Measurements from ENCODE around the gene CROCC2. TPM values are rescaled to one million over a fixed set of nuclear protein-coding genes. Genes with fewer than 3 reads are reported as not detected.
A peak's percentile ranks its signal among the peaks of the same experiment; 100 is the strongest.

Gene CROCC2
- polyA plus RNA-seq, 4 donors: 0.13 to 0.18 TPM; not detected in 2

DNA sequence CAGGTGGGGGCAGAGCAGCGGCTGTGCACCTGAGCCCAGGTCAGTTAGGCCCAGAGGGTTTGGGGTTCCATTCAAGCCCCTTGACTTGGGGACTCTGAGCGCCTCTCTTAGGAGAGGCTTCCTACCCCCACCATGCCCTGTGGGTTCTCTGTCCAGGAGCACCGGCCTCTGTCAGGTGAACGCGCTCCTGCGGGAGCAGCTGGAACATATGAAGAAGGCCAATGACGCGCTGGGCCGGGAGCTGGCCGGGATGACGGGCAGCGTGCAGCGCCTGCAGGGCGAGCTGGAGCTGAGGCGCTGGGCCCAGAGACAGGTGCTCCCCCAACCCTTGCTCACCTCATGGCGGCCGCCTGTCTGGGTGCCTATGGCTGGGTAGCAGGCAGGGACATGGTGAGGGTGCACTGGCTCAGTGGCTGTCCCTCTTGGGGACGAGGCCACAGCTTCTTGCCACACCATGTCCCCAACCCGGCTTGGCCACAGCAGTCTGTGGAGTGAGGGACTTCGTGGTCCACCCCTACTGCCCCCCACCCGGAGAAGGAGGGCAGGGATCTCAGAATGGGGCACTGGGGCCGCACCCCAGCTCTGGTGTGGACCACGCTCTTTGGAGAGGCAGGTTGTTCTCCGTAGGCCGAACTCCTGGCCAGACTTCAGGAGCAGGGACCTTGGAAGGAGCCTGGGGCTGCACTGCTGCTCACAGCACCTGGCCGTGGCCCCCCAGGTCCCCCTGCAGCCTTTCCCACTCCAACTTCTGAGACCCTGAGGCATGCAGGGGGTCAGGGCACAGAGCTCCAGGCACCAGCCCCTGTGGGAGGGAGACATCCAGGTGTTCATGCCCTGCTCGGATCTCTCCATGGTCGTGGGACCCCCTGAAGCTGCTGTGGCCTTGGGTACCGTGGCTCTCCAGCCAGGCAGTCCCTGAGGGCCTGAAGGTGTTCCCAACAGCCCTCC lies 19.7 kb downstream of the CROCC2 start:
- Histone ChIP-seq H3K9me3 (ENCODE audit: control insufficient read depth in 2 of 2, insufficient read depth in 1 of 2, low read depth in 1 of 2, low read length in 1 of 2) (no peaks in the 10 kb centered on the region), H3K27ac (ENCODE audit: low read depth in 1 of 3, low read length in 2 of 3) (no peak overlapping the region), H3K36me3 (ENCODE audit: control insufficient read depth in 3 of 3, insufficient read depth in 2 of 3, low read depth in 1 of 3, low read length in 3 of 3) (no peaks in the 10 kb centered on the region), H3K4me3 (ENCODE audit: low read depth in 1 of 3, low read length in 3 of 3) (no peak overlapping the region), H3K4me1 (ENCODE audit: control insufficient read depth in 3 of 3, insufficient read depth in 2 of 3, low read depth in 1 of 3, low read length in 2 of 3) (no peaks in the 10 kb centered on the region), H3K27me3 (ENCODE audit: control insufficient read depth in 3 of 3, insufficient read depth in 3 of 3, low read length in 3 of 3) (no peaks in the 10 kb centered on the region)
- FAIRE-seq (no peak), DNase-seq (no peak)
- WGBS, 3 donors: 78 to 89% (median 88%) methylated on average over 28 to 29 of the region's 29 CpGs

DNA sequence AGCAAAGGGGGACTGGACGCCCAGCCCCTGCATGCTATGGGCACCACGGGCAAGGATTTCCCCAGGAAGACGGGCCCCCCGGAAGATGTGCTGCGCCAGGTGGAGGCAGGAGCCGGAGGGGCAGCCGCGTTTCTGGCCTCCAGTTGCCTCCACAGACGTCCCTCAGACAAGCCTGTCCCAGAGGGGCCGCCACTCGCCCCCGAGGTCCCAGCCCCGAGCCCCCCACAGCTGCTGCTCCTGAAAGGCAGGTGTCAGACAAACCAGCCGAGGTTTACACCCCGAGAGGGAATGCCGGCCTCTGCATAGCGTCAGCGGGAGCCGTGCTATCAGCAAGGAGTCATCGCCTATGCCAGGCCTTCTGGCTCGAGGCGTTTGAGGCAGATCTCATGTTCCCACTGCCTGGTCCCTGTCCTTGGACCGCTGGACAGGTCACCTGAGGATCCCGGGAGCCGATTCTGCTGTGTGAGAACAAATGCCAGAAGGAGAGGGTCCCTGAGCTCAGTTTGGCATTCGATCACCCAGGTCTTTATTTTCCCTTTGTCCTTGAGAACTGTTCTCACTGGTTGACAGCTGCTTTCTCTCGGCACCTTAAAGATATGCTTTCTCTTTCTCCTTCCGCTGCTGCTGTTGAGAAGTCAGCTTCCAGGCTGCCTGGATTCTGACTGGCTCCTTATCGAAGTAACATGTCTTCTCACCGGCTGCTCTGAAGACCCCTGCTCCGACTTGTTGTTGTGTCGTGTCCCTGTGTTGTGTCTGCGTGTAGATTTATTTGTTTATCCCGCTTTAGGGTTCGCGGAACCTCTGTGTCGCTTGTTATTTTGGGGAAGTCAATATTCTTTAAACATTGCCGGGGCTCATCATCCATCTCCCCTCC lies 20.6 kb downstream of the CROCC2 start:
- H3K36me3 ChIP-seq (ENCODE audit: control insufficient read depth in 3 of 3, insufficient read depth in 2 of 3, low read depth in 1 of 3, low read length in 3 of 3): no peaks in the 10 kb centered on the region
- no peaks in the 10 kb centered on the region for H3K9me3 ChIP-seq (ENCODE audit: control insufficient read depth in 2 of 2, insufficient read depth in 1 of 2, low read depth in 1 of 2, low read length in 1 of 2)
- peak overlapping the region in 1 of 3 donors; percentile 61 for H3K27ac ChIP-seq (ENCODE audit: low read depth in 1 of 3, low read length in 2 of 3)
- 44 to 55% (median 47%) methylated on average over 38 of the region's 38 CpGs for WGBS, 3 donors
- H3K4me3 ChIP-seq (ENCODE audit: low read depth in 1 of 3, low read length in 3 of 3): no peak overlapping the region
- DNase-seq (peak; percentile 34 to 47), FAIRE-seq (no peak)
- no peaks in the 10 kb centered on the region for H3K4me1 ChIP-seq (ENCODE audit: control insufficient read depth in 3 of 3, insufficient read depth in 2 of 3, low read depth in 1 of 3, low read length in 2 of 3)
- no peaks in the 10 kb centered on the region for H3K27me3 ChIP-seq (ENCODE audit: control insufficient read depth in 3 of 3, insufficient read depth in 3 of 3, low read length in 3 of 3)

DNA sequence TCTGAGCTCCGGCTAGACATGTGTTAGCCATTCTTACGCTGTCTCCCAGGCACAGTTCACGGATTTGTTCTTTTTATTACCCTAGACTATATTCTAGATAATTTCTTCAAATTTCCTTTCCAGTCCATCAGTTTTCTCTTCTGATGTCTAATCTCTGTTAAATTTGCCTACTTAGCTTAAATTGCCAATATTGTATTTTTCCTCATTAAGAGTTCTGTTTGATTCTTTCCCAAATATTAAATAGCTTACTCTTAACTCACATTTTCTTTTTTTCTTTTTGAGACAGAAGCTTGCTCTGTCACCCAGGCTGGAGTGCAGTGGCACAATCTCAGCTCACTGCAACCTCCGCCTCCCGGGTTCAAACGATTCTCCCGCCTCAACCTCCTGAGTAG lies 21.2 kb downstream of the CROCC2 start:
- H3K4me3 ChIP-seq (ENCODE audit: low read depth in 1 of 3, low read length in 3 of 3): no peak overlapping the region
- H3K27me3 ChIP-seq (ENCODE audit: control insufficient read depth in 3 of 3, insufficient read depth in 3 of 3, low read length in 3 of 3): no peaks in the 10 kb centered on the region
- H3K9me3 ChIP-seq (ENCODE audit: control insufficient read depth in 2 of 2, insufficient read depth in 1 of 2, low read depth in 1 of 2, low read length in 1 of 2): no peaks in the 10 kb centered on the region
- FAIRE-seq: no peak
- WGBS, 3 donors: 77 to 84% (median 80%) methylated on average over 7 of the region's 7 CpGs
- no peaks in the 10 kb centered on the region for H3K4me1 ChIP-seq (ENCODE audit: control insufficient read depth in 3 of 3, insufficient read depth in 2 of 3, low read depth in 1 of 3, low read length in 2 of 3)
- no peak overlapping the region for H3K27ac ChIP-seq (ENCODE audit: low read depth in 1 of 3, low read length in 2 of 3)
- H3K36me3 ChIP-seq (ENCODE audit: control insufficient read depth in 3 of 3, insufficient read depth in 2 of 3, low read depth in 1 of 3, low read length in 3 of 3): no peaks in the 10 kb centered on the region
- no peak for DNase-seq

- FAIRE-seq: no peak
- WGBS, 3 donors: 84 to 93% (median 91%) methylated on average over 24 of the region's 24 CpGs
Observed at GRCh38 chr2:240928476-240929363, 22.6 kb downstream of the CROCC2 start.

DNA sequence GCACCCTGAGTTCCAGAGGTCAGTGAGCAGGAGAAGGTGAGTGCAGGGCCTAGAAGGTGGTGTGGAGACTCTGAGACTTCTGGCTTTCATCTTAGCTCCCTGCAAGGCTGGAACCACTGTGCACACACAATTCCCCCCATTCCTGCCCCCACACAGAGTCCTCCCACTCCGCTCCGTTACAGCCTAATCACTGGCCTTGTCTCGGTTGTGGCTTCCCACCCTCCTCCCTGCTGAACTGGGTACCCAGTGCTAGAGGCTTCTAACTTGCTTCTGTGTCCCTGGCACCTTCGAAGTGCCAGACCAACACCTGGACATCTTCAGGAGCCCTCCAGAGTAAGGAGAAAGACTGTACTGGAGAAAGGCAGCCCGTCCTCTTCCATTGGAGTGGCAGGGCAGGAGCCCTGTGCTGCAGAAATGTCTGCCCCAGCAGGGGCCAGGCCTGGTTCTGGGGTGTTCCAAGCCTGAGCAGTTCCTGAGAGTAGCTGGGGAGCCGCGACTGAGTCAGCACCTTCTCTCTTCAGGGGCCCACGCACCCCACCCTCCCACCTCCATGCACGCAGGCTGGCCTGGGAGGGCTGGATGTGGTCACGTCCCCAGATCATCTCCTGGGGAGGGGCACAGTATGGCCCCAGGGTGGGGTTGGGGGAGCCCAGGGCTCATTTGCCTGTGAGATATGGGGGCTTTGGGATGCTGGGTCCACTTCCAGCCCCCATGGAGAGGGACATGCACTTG lies 23.4 kb downstream of the CROCC2 start:
- no peak overlapping the region for H3K27ac ChIP-seq (ENCODE audit: low read depth in 1 of 3, low read length in 2 of 3)
- DNase-seq: no peak
- no peaks in the 10 kb centered on the region for H3K36me3 ChIP-seq (ENCODE audit: control insufficient read depth in 3 of 3, insufficient read depth in 2 of 3, low read depth in 1 of 3, low read length in 3 of 3)
- H3K9me3 ChIP-seq (ENCODE audit: control insufficient read depth in 2 of 2, insufficient read depth in 1 of 2, low read depth in 1 of 2, low read length in 1 of 2): no peaks in the 10 kb centered on the region
- no peaks in the 10 kb centered on the region for H3K4me1 ChIP-seq (ENCODE audit: control insufficient read depth in 3 of 3, insufficient read depth in 2 of 3, low read depth in 1 of 3, low read length in 2 of 3)
- WGBS, 3 donors: 73 to 87% (median 79%) methylated on average over 10 of the region's 10 CpGs
- H3K27me3 ChIP-seq (ENCODE audit: control insufficient read depth in 3 of 3, insufficient read depth in 3 of 3, low read length in 3 of 3): no peaks in the 10 kb centered on the region
- H3K4me3 ChIP-seq (ENCODE audit: low read depth in 1 of 3, low read length in 3 of 3): no peak overlapping the region
- no peak for FAIRE-seq

More at GRCh38 chr2:240928476-240929363, 22.6 kb downstream of the CROCC2 start:
- Histone ChIP-seq H3K9me3 (ENCODE audit: control insufficient read depth in 2 of 2, insufficient read depth in 1 of 2, low read depth in 1 of 2, low read length in 1 of 2) (no peaks in the 10 kb centered on the region), H3K27ac (ENCODE audit: low read depth in 1 of 3, low read length in 2 of 3) (no peak overlapping the region), H3K4me3 (ENCODE audit: low read depth in 1 of 3, low read length in 3 of 3) (no peak overlapping the region), H3K27me3 (ENCODE audit: control insufficient read depth in 3 of 3, insufficient read depth in 3 of 3, low read length in 3 of 3) (no peaks in the 10 kb centered on the region), H3K4me1 (ENCODE audit: control insufficient read depth in 3 of 3, insufficient read depth in 2 of 3, low read depth in 1 of 3, low read length in 2 of 3) (no peaks in the 10 kb centered on the region), H3K36me3 (ENCODE audit: control insufficient read depth in 3 of 3, insufficient read depth in 2 of 3, low read depth in 1 of 3, low read length in 3 of 3) (no peaks in the 10 kb centered on the region)
- no peak for DNase-seq

- WGBS, 3 donors: 84 to 93% (median 91%) methylated on average over 7 to 12 of the region's 12 CpGs
- FAIRE-seq: no peak
- Histone ChIP-seq H3K27ac (ENCODE audit: low read depth in 1 of 3, low read length in 2 of 3) (no peak overlapping the region), H3K9me3 (ENCODE audit: control insufficient read depth in 2 of 2, insufficient read depth in 1 of 2, low read depth in 1 of 2, low read length in 1 of 2) (no peaks in the 10 kb centered on the region), H3K36me3 (ENCODE audit: control insufficient read depth in 3 of 3, insufficient read depth in 2 of 3, low read depth in 1 of 3, low read length in 3 of 3) (no peaks in the 10 kb centered on the region), H3K4me3 (ENCODE audit: low read depth in 1 of 3, low read length in 3 of 3) (no peak overlapping the region), H3K4me1 (ENCODE audit: control insufficient read depth in 3 of 3, insufficient read depth in 2 of 3, low read depth in 1 of 3, low read length in 2 of 3) (no peaks in the 10 kb centered on the region), H3K27me3 (ENCODE audit: control insufficient read depth in 3 of 3, insufficient read depth in 3 of 3, low read length in 3 of 3) (no peaks in the 10 kb centered on the region)
- DNase-seq: no peak
Observed at GRCh38 chr2:240930096-240930630, 24.0 kb downstream of the CROCC2 start.

- no peaks in the 10 kb centered on the region for H3K27me3 ChIP-seq (ENCODE audit: control insufficient read depth in 3 of 3, insufficient read depth in 3 of 3, low read length in 3 of 3)
- H3K4me1 ChIP-seq (ENCODE audit: control insufficient read depth in 3 of 3, insufficient read depth in 2 of 3, low read depth in 1 of 3, low read length in 2 of 3): no peaks in the 10 kb centered on the region
- no peak for FAIRE-seq
- no peaks in the 10 kb centered on the region for H3K36me3 ChIP-seq (ENCODE audit: control insufficient read depth in 3 of 3, insufficient read depth in 2 of 3, low read depth in 1 of 3, low read length in 3 of 3)
- H3K27ac ChIP-seq (ENCODE audit: low read depth in 1 of 3, low read length in 2 of 3): no peak overlapping the region
- no peak for DNase-seq
- WGBS, 3 donors: 83 to 86% (median 84%) methylated on average over 26 of the region's 26 CpGs
- no peak overlapping the region for H3K4me3 ChIP-seq (ENCODE audit: low read depth in 1 of 3, low read length in 3 of 3)
- no peaks in the 10 kb centered on the region for H3K9me3 ChIP-seq (ENCODE audit: control insufficient read depth in 2 of 2, insufficient read depth in 1 of 2, low read depth in 1 of 2, low read length in 1 of 2)
Observed at GRCh38 chr2:240930631-240931318, 24.6 kb downstream of the CROCC2 start.

Measured in small intestine (tissue), 7 donors.